Retina (tissue), 1 donor: ENCODE results near the gene GALNT3.

Experiments
- DNase-seq: peaks from one replicate; pipeline ENCODE4 v3.0.0-alpha.2; 2016

The GALNT3 gene

DNA sequence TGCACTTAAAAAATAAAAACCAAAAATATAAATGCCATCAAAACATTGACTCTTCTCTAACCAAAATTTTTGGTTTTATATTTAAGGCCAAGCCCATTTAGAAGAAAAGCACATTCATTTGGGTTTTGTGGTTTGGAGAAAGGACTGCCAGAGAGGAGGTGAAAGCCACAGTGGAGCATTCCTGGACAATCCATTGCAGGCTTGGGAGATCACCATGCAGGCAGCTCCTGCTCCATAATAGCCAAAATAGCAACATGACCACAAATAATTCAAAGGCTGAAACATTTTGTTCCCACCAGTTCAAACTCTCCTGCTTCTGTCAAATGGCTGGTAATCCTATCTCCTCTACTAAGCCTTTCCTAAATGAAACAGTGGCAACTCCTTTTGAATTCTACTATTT, 73.5 kb downstream of the GALNT3 start:
- no peak for DNase-seq

DNA sequence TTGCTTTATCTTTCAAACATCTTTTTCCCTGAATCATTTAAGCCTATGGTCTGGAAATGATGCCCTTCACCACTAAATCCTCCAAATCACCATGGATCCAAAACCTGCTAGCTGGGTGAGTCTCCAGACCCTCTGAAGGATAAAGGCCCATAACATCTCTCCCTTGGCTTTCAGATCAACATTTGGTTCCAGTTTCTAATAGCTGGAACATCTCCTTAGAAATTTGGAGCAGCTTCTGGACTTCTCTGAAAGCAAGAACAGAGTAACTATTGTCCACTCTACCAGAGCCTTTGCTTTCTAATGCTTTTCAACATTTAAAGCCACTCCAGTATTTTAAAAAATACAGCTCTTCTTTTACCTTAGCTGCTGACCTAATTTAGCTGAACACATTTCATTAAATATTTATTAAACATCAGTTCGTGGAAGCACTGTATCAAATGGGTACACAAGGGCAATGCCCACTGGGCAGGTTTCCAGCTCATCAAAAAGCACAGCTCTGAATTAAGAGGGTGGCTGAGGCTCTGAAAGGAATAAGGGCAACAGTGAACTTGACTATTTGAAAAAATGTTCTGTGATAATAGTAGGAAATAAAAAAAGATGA, 75.3 kb downstream of the GALNT3 start:
- DNase-seq, result peak; percentile 29

- DNase-seq, result no peak
Measured at GRCh38 chr2:165716091-165716490, 78.0 kb downstream of the GALNT3 start.

- DNase-seq, result no peak
Measured at GRCh38 chr2:165706960-165707487, 87.0 kb downstream of the GALNT3 start.

DNA sequence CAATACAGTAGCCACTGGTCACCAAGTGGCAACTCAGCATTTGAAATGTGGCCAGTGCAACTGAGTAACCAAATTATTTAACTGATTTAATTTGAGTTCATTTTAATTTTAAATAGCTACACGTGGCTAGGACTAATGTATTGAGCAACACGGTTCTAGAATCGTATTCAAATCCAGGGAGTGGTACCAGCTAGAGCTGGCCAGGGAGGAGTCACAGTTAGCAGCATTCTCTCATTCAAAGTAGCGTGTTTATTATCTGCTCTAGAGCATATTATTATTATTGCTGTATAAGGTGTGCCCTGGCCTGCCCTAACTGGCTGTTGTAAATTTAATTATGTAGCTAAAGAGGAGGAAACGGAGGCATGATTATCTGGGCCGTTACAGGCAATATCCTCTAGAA, 92.9 kb downstream of the GALNT3 start:
- no peak for DNase-seq

- peak; percentile 79 for DNase-seq
Measured at GRCh38 chr2:165700531-165700930, 93.5 kb downstream of the GALNT3 start.

GRCh38 chr2:165699946-165700345, 94.1 kb downstream of the GALNT3 start:
- no peak for DNase-seq

DNA sequence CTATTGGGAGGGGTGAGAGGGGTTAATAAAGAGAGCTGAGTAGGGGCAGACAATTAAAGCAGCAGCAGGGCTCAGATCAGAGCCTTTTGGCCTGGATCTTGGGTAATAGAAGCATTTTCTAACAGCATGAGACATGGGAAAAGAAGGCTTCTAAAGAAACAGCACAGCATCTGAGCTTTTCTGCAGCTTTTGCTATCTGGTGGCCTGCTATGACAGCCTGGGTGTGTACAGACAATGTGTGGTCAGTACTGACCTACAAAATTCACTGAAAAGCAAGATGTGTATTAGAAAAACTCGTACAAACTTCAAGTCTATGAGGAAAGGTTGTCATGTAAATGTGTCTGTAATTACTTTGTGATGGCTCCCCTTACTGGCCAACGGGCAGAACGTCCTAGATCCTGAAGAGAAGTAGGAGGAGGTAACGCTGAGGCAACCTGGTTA, 95.6 kb downstream of the GALNT3 start:
- DNase-seq, result no peak

DNA sequence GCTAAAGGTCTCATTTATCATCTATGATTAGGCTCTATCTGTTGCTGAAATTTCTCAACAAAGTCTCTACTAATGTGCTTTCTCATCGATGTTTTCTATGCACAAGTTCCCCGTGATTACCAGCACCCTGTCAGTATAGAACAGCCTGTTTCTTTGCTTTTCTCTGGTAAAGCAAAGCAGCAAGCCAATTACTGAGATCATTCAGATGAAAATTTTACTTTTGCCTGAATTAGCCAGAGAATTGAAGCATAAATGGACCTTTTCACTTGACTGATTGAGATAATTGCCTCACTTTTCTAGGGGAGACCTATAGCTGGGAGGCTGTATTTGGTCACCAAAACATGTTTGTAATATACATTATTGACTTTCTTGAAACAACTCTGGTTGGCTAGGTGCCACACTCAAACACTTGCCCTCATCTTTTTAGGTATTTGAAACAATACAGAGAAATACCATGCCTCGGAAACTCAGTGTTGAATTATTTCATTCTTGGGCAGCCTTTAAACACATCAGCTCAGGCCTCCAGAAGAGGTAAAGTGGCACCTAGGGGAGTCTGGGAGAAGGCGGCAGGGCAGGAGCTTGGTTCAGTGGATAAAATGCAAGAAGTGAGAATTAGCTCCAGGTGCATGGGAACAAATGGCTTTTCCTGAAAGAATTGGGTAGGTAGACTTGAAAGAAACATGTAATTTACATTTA, 96.2 kb downstream of the GALNT3 start:
- DNase-seq, result peak; percentile 85
